Activated CD4-positive, alpha-beta T cell treated with anti-CD3 and anti-CD28 coated beads for 4 hours (primary cell): ENCODE measurements around the gene TOP3A.

ENCODE experiments used
- DNase-seq, 2 donors: peaks; one replicate each; pipeline ENCODE4 v3.0.0-alpha.2; 2020

The TOP3A gene

DNA sequence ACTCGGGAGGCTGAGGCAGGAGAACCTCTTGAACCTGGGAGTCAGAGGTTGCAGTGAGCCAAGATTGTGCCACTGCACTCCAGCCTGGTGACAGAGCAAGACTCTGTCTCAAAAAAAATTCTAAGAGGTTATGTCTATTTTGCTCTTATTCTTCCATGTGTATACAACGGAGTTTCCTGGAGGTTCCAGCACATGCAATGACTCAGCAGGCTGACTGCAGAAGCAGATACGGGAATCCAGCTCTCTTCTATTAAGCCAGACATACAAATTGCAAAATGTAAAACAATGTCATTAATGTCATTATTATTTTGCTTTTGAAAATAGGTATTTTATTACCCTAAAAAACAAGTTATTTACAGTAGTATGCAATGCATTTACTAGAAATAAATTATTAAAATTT is 35.9 kb downstream of the TOP3A start:
- DNase-seq: no peak

- no peak for DNase-seq
Measured at GRCh38 chr17:18277076-18277475, 37.7 kb downstream of the TOP3A start.

- DNase-seq: no peak
Measured at GRCh38 chr17:18270046-18270931, 44.5 kb downstream of the TOP3A start.

GRCh38 chr17:18267927-18268711 is 46.7 kb downstream of the TOP3A start:
- DNase-seq: no peak

GRCh38 chr17:18267366-18267765 is 47.4 kb downstream of the TOP3A start:
- no peak for DNase-seq

DNA sequence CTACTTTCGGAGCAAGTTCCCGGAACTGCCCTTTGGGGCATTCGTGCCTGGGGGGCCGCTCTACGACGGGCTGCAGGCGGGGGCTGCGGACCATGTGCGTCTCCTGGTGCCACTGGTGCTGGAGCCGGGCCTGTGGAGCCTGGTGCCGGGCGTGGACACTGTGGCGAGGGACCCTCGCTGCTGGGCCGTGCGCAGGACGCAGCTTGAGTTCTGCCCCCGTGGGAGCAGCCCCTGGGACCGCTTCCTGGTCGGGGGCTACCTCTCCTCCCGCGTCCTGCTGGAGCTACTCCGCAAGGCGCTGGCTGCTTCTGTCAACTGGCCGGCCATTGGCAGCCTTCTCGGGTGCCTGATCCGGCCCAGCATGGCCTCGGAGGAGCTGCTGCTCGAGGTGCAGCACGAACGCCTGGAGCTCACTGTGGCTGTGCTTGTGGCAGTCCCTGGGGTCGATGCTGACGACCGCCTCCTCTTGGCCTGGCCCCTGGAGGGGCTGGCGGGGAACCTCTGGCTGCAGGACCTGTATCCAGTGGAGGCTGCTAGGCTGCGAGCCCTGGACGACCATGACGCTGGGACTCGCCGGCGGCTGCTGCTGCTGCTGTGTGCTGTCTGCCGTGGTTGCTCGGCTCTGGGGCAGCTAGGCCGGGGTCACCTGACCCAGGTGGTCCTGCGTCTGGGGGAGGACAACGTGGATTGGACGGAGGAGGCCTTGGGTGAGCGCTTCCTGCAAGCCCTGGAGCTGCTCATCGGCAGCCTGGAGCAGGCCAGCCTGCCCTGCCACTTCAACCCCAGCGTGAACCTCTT is 50.7 kb downstream of the TOP3A start:
- no peak for DNase-seq

- no peak for DNase-seq
Measured at GRCh38 chr17:18262641-18263040, 52.2 kb downstream of the TOP3A start.

DNA sequence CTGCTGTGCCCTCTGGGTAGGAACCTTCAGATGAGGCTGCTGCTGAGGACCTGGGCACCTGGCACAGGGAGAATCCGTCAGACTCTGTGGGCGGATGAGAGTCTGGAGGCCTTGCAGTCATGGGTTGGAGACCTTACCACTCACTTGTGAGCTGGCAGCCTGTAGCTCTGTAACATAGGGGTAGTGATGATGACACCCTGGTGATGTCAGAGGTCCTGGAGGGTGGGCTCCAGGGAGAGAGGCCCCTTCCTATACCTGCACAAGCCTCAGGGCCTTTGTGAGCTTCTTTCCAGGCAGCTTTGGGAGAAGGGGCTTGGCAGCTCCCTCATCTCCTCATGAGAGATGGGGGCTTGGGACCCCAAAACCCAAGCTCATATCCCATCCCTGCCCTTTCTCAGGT is 52.7 kb downstream of the TOP3A start:
- no peak for DNase-seq

- DNase-seq: no peak
Measured at GRCh38 chr17:18261659-18262058, 53.1 kb downstream of the TOP3A start.

- peak in 1 of 2 donors; percentile 27 for DNase-seq
Measured at GRCh38 chr17:18261146-18261515, 53.7 kb downstream of the TOP3A start.

- DNase-seq: peak; percentile 91
Measured at GRCh38 chr17:18260332-18261145, 54.3 kb downstream of the TOP3A start, which contains the start of gene MIEF2. Gene MIEF2 (plus strand): TSS chr17:18260662. CDS start chr17:18262721, 2,059 bp downstream.

GRCh38 chr17:18259621-18260331 is 55.0 kb downstream of the TOP3A start:
- no peak for DNase-seq

GRCh38 chr17:18258356-18259038 is 56.3 kb downstream of the TOP3A start, which contains the start of gene FLII:
Gene FLII (minus strand): TSS chr17:18258738. CDS start chr17:18258690, 48 bp downstream.
- peak; percentile 49 to 50 for DNase-seq

- DNase-seq: peak in 1 of 2 donors; percentile 34
Measured at GRCh38 chr17:18257982-18258355, 56.8 kb downstream of the TOP3A start.

- no peak for DNase-seq
Measured at GRCh38 chr17:18257268-18257981, 57.4 kb downstream of the TOP3A start.

DNA sequence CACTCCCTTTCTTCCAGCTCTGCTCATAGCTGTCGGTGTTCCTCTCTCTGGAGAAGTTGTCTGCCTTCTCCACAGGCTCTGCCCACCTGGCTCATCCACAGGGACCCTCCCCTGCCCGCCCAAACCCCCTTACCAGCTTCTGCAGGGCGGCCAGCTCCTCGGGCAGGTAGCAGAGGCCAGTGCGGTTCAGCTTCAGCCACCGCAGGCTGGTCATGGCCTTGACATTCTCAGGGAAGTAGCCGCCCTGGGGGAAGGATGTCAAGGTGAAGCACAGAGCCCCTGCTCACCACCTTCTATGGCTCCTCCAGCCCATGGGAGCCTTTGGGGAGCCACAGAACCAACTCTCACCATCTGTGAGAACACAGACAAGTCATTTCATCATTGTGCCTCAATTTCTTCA is 58.0 kb downstream of the TOP3A start:
- DNase-seq: no peak

GRCh38 chr17:18256351-18256750 is 58.4 kb downstream of the TOP3A start:
- no peak for DNase-seq

GRCh38 chr17:18254888-18255649 is 59.7 kb downstream of the TOP3A start:
- no peak for DNase-seq
